CD4-positive, alpha-beta T cell (primary cell): Measurements from ENCODE around the gene RAD9A. TPM values are rescaled to one million over a fixed set of nuclear protein-coding genes. Genes with fewer than 3 reads are reported as not detected.

Source experiments
- ATAC-seq: fragments of 200-7000 bp; cut with Tn5 transposase; one replicate; pipeline ENCODE4 v1.10.0; 2022; ENCODE audit warnings: mild to moderate bottlenecking; ENCODE audit not compliant: poor library complexity
- CTCF ChIA-PET: fragments of 350-600 bp; sonication (Branson Sonifier 250); formaldehyde crosslinking; loops from one replicate; lab custom pipeline; 2021; ENCODE audit warnings: antibody characterized with exemption, inconsistent platforms; lab: Charles Lee
- POLR2A ChIA-PET: fragments of 350-600 bp; sonication (Branson Sonifier 250); formaldehyde crosslinking; loops from one replicate; lab custom pipeline; 2021; ENCODE audit warnings: antibody characterized with exemption, inconsistent platforms; lab: Charles Lee
- DNase-seq, 14 experiments: peaks; one replicate each; pipeline ENCODE4 v3.0.0-alpha.2; 2013 to 2020; ENCODE audit warnings: mixed read lengths in 2 of 14
- H3K27ac ChIP-seq, 2 donors: one replicate each; pipeline versions ENCODE4 v1.5.1 to v1.7.0; 2013; ENCODE audit warnings: low read length in 2 of 2, low read depth in 1 of 2, mild to moderate bottlenecking in 1 of 2
- H3K27me3 ChIP-seq, 2 experiments: 1 replicate in 1 of 2; 2 replicates in 1 of 2; pipeline versions ENCODE4 v1.6.1 to v1.7.0; 2013; ENCODE audit warnings: low read length in 2 of 2, control low read depth in 1 of 2, mild to moderate bottlenecking in 1 of 2, moderate library complexity in 1 of 2; ENCODE audit not compliant: insufficient read depth in 2 of 2, control insufficient read depth in 1 of 2
- H3K36me3 ChIP-seq: one replicate; pipeline ENCODE4 v1.6.1; 2013; ENCODE audit warnings: low read length, control low read depth; ENCODE audit not compliant: insufficient read depth
- H3K4me1 ChIP-seq: one replicate; pipeline ENCODE4 v1.6.1; 2013; ENCODE audit warnings: low read length, control low read depth; ENCODE audit not compliant: insufficient read depth
- H3K4me3 ChIP-seq: one replicate; pipeline ENCODE4 v1.5.1; 2013; ENCODE audit warnings: mild to moderate bottlenecking, low read length, moderate library complexity
- H3K9me3 ChIP-seq, 2 experiments: 1 replicate in 1 of 2; 2 replicates in 1 of 2; pipeline versions ENCODE4 v1.6.1 to v1.7.0; 2013; ENCODE audit warnings: low read length in 2 of 2, mild to moderate bottlenecking in 2 of 2, control low read depth in 1 of 2, moderate library complexity in 1 of 2; ENCODE audit not compliant: control insufficient read depth in 1 of 2, insufficient read depth in 1 of 2
- H3K27ac Mint-ChIP-seq: one replicate; pipeline ENCODE4 v1.8.0; 2020; ENCODE audit warnings: mixed read lengths
- H3K27me3 Mint-ChIP-seq: one replicate; pipeline ENCODE4 v1.8.0; 2021; ENCODE audit warnings: mixed read lengths
- H3K36me3 Mint-ChIP-seq: one replicate; pipeline ENCODE4 v1.8.0; 2021; ENCODE audit warnings: low read depth, mixed read lengths
- H3K4me1 Mint-ChIP-seq: one replicate; pipeline ENCODE4 v1.8.0; 2021; ENCODE audit warnings: low read depth, mixed read lengths
- H3K4me3 Mint-ChIP-seq: one replicate; pipeline ENCODE4 v1.8.0; 2020; ENCODE audit warnings: mild to moderate bottlenecking, mixed read lengths
- H3K9me3 Mint-ChIP-seq: one replicate; pipeline ENCODE4 v1.8.0; 2020; ENCODE audit warnings: mixed read lengths
- CTCF ChIP-seq: fragments of 200-600 bp; IDR thresholded peaks from one replicate; pipeline ENCODE4 v1.8.0; 2022; ENCODE audit warnings: antibody characterized with exemption, mild to moderate bottlenecking
- intact Hi-C, 2 experiments: fragments of 100-400 bp; cut with DNase I in 1 of 2; cut with micrococcal nuclease in 1 of 2; formaldehyde crosslinking; loops; one replicate each; pipeline versions ENCODE4 v1.15.1 to v1.9.0; 2023 to 2025; cut with DNase I, micrococcal nuclease
- total RNA-seq, 174 experiments: library from RNA in 2 of 174; stranded (reverse) in 2 of 174; gene quantifications; one replicate each; pipeline ENCODE4 v1.2.3 and lab custom pipeline; 2021 to 2026

RAD9A gene
- total RNA-seq, 2 experiments from 2014 or later: 19.3 to 20.3 TPM

GRCh38 chr11:67355794-67356386 is 35.9 kb upstream of the RAD9A start:
- Histone ChIP-seq H3K4me1 (peaks cover 63% of the 10 kb centered on the region), H3K9me3 (no peaks in the 10 kb centered on the region), H3K4me3 (no peak overlapping the region), H3K27ac (no peak overlapping the region), H3K36me3 (peaks cover 5% of the 10 kb centered on the region), H3K27me3 (no peaks in the 10 kb centered on the region)
- no peak for TF ChIP-seq CTCF
- POLR2A ChIA-PET: interaction anchor here (1.0 to 2.1 kb wide), 7 partner anchors 12 to 36 kb away, joined by 3 to 11 read pairs (median 4); partner anchors contain the start of genes CLCF1 and RAD9A
- intact Hi-C loops: loop anchor here (2.0 to 10.0 kb wide), 3 partner anchors 151 to 401 kb away; partner anchors contain the start of genes ACY3 (in 1 of the 2) and PC (in 1 of the 2)
- CTCF ChIA-PET: interaction anchor here (0.8 to 10.0 kb wide), 10 partner anchors 9 to 135 kb away, joined by 3 to 241 read pairs (median 6); partner anchors contain the start of genes CLCF1 and RAD9A
- ATAC-seq (no peak), DNase-seq (no peak)
- Mint-ChIP-seq H3K4me1 (peaks cover 40% of the 10 kb centered on the region), H3K4me3 (no peak overlapping the region), H3K27me3 (no peaks in the 10 kb centered on the region), H3K27ac (peak overlapping the region; percentile 17), H3K36me3 (peaks cover 14% of the 10 kb centered on the region), H3K9me3 (no peaks in the 10 kb centered on the region)

- intact Hi-C loops: loop anchor here (2.0 to 10.0 kb wide), 3 partner anchors 150 to 402 kb away; partner anchors contain the start of genes ACY3 (in 1 of the 2) and PC (in 1 of the 2)
- peak overlapping the region; percentile 75 for H3K4me3 Mint-ChIP-seq
- Histone ChIP-seq H3K27me3 (no peaks in the 10 kb centered on the region), H3K4me3 (no peak overlapping the region), H3K9me3 (no peaks in the 10 kb centered on the region), H3K27ac (no peak overlapping the region), H3K4me1 (peaks cover 58% of the 10 kb centered on the region), H3K36me3 (peaks cover 2% of the 10 kb centered on the region)
- peaks cover 35% of the 10 kb centered on the region for H3K4me1 Mint-ChIP-seq
- ChIA-PET CTCF (interaction anchor here (0.8 to 10.0 kb wide), 14 partner anchors 10 to 149 kb away, joined by 3 to 241 read pairs (median 6); partner anchors contain the start of genes CLCF1, PITPNM1 and RAD9A), POLR2A (interaction anchor here (0.8 to 2.1 kb wide), 9 partner anchors 12 to 61 kb away, joined by 3 to 11 read pairs (median 4); partner anchors contain the start of genes CLCF1, PPP1CA and RAD9A)
- ATAC-seq (no peak), DNase-seq (no peak)
- H3K27me3 Mint-ChIP-seq: no peaks in the 10 kb centered on the region
- TF ChIP-seq CTCF: no peak
- peaks cover 8% of the 10 kb centered on the region for H3K36me3 Mint-ChIP-seq
- H3K9me3 Mint-ChIP-seq: no peaks in the 10 kb centered on the region
- H3K27ac Mint-ChIP-seq: peak overlapping the region; percentile 58
Measured at GRCh38 chr11:67356387-67356863, 35.4 kb upstream of the RAD9A start.

GRCh38 chr11:67356864-67357561 is 34.8 kb upstream of the RAD9A start:
- POLR2A ChIA-PET: interaction anchor here (0.8 to 2.1 kb wide), 8 partner anchors 13 to 60 kb away, joined by 3 to 11 read pairs (median 4); partner anchors contain the start of genes CLCF1, PPP1CA and RAD9A
- no peaks in the 10 kb centered on the region for H3K27me3 Mint-ChIP-seq
- Histone ChIP-seq H3K27ac (no peak overlapping the region), H3K4me3 (no peak overlapping the region), H3K9me3 (no peaks in the 10 kb centered on the region), H3K27me3 (no peaks in the 10 kb centered on the region), H3K4me1 (peaks cover 52% of the 10 kb centered on the region), H3K36me3 (no peaks in the 10 kb centered on the region)
- intact Hi-C loops: loop anchor here (1.0 to 10.0 kb wide), 4 partner anchors 25 to 402 kb away; partner anchors contain the start of genes ACY3 (in 1 of the 2) and PC (in 1 of the 2)
- H3K36me3 Mint-ChIP-seq: peaks cover 8% of the 10 kb centered on the region
- ATAC-seq: no peak
- CTCF ChIA-PET: interaction anchor here (0.7 to 10.0 kb wide), 15 partner anchors 10 to 149 kb away, joined by 3 to 241 read pairs (median 5); partner anchors contain the start of genes CLCF1, PITPNM1 and RAD9A
- peaks cover 30% of the 10 kb centered on the region for H3K4me1 Mint-ChIP-seq
- peak overlapping the region; percentile 75 for H3K4me3 Mint-ChIP-seq
- peak; percentile 98 for TF ChIP-seq CTCF
- peak overlapping the region; percentile 58 for H3K27ac Mint-ChIP-seq
- no peaks in the 10 kb centered on the region for H3K9me3 Mint-ChIP-seq
- DNase-seq: peak; percentile 51 to 83 (median 61)
